Stimulated activated naive CD4-positive, alpha-beta T cell (primary cell): ENCODE measurements around the gene TENT5A.
A peak's percentile ranks its signal among the peaks of the same experiment; 100 is the strongest.

Experiments used
- DNase-seq, 6 experiments: peaks; one replicate each; lab custom pipeline; 2025; lab: John Stamatoyannopoulos, UW

TENT5A gene

DNA sequence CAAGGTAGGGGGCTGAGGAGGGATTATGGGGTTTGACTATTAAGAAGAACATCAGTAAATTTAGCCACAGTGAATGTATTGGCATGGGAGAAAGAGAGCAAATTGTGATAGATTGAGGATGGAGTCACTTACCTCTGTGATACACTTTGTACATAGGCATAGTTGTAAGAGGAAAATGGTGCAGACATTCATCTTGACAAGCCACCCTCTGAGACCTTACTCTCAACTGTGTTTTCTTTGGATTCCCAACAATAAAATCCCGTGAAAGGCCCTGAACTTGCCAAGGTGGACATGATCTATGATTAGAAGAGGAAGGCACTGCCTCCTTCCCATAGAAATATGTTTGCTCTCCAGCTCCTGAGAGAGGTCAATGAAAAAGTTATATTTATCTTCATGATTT lies 18.6 kb upstream of the TENT5A start:
- no peak for DNase-seq

DNA sequence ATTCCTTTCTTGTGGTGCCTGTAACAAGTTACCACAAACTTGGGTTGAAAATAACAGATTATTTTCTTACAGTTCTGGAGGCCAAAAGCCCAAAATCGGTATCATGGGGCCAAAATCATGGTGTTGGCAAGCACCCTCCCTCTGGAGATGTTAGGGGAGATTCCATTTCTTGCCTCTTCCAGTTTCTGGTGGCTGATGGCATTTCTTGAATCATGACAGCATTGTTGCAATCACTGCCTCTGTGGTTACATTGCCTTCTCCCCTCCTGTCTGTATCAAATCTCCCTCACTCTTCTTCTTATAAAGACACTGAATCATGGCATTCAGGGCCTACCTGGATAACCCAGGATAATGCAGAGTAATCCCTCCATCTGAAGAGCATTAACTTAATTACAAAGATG lies 17.9 kb upstream of the TENT5A start:
- DNase-seq = no peak

DNA sequence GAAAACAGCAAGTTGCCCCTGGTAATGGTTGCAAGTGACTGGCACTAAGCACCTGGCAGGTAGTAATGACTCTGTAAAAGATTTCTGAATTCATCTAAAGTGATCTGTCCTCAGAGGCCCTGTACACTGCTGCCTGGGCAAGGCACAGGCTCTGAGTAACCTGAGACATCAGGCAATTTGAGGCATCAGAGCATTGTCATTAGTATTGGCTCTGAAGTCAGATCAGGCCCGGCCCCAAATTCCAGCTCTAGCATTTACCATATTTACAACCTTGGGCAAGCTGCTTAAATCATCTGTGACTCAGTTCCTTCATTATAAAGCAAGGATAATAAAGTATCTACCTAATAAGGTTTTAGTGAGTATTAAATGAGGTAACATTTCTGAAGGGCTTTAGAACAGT lies 17.3 kb upstream of the TENT5A start:
- DNase-seq = no peak

GRCh38 chr6:81768150-81768942 lies 15.9 kb upstream of the TENT5A start:
- no peak for DNase-seq

GRCh38 chr6:81767163-81767891 lies 14.8 kb upstream of the TENT5A start:
- no peak for DNase-seq

GRCh38 chr6:81766482-81767069 lies 14.1 kb upstream of the TENT5A start:
- DNase-seq = no peak

GRCh38 chr6:81764531-81764930 lies 12.1 kb upstream of the TENT5A start:
- no peak for DNase-seq

GRCh38 chr6:81763968-81764367 lies 11.5 kb upstream of the TENT5A start:
- DNase-seq = no peak

GRCh38 chr6:81763051-81763450 lies 10.6 kb upstream of the TENT5A start:
- no peak for DNase-seq

DNA sequence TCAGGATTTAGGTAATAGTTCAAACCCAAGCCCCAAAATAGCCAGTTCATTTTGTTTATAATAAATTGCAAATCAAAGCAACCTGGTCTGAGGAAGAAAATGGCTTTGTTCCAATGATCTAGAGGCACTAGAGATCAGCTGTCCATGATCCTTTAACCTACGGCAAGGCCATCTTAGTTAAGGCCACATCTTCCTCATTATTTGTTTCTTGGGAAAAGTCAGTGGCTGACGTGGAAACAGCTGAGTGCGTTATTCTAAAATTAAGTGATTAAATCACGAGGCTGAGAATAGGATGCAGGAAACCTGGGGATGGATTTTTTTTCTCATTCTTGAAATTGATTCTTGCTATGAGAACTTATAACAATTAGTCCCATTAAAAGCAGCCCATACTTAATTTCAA lies 10.1 kb upstream of the TENT5A start:
- no peak for DNase-seq

DNA sequence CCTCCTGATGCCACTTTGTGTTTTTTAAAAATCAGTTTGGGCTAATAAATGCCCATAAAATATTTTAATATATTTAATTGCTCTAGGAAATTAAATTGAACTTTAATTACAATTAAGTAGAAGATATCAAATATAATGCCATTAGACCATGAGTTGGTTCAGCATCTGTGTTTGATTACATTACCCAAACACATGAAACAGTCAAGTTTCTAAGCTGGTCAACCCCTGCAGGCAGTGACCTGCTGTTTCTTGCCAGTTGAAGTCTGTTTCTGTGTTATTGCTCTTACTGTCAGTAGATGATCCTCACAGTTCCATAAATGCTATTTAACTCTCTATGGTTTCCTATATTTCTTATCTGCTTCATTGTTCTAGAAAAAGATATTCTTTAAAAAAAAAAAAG lies 9.7 kb upstream of the TENT5A start:
- no peak for DNase-seq

DNA sequence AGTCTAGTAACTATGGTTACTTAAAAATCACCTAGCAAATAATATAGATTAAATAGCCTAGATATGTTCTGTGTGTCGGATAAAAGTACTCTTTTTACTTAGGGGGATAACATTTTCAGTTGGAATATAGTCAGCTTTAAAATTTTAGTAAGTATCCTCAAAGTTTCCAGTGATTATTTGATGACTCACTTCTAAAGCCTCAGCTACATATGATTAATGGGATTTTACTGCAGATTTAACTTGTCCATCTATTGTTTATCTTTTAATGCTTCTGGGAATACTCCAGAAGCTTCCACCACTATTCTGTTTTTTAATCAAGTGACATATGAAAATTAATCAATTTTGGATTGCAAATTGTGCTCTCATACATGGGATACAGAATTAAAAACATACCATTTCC lies 8.7 kb upstream of the TENT5A start:
- DNase-seq = no peak

- DNase-seq = no peak
Observed at GRCh38 chr6:81759782-81760181, 7.3 kb upstream of the TENT5A start.

- DNase-seq = no peak
Observed at GRCh38 chr6:81758221-81758620, 5.7 kb upstream of the TENT5A start.

- DNase-seq = no peak
Observed at GRCh38 chr6:81756690-81757089, 4.2 kb upstream of the TENT5A start.

DNA sequence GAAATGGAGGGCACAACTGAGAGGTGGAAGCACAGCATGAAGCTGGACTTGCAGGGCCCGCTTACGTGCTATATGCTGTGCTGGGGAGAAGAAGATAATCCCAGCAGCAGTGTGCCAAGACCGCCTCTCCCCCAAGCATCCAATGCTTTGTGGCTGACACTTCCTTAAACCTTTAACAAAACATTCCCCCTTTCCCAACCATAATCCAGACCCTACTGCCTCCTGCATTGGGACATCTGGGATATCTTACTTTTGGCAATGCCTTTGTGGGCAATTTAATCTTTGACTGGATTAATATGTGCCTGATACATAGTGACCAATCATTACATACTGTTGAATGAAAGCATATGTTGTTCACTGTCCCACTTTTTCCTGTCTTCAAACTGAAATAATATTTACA lies 3.1 kb upstream of the TENT5A start:
- DNase-seq = no peak

DNA sequence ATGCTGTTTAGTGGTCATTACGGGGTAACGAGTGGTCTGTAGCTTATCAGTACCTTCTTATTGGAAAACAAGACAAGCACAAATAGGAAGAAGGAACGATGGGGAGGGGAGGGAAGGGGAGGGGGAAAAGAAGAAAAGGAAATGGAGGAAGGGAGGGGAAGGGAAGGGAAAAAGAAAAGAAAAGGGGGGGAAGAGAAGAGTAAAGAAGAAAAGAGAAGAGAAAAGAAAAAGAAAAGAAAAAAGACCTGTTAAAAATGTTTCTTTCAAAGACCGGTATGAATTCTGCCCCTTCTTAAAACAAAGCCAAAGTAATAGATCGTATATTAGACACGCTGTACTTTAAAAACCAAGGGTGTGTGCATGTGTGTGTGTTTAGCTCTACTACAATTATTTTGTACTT lies 2.4 kb upstream of the TENT5A start:
- DNase-seq = no peak

DNA sequence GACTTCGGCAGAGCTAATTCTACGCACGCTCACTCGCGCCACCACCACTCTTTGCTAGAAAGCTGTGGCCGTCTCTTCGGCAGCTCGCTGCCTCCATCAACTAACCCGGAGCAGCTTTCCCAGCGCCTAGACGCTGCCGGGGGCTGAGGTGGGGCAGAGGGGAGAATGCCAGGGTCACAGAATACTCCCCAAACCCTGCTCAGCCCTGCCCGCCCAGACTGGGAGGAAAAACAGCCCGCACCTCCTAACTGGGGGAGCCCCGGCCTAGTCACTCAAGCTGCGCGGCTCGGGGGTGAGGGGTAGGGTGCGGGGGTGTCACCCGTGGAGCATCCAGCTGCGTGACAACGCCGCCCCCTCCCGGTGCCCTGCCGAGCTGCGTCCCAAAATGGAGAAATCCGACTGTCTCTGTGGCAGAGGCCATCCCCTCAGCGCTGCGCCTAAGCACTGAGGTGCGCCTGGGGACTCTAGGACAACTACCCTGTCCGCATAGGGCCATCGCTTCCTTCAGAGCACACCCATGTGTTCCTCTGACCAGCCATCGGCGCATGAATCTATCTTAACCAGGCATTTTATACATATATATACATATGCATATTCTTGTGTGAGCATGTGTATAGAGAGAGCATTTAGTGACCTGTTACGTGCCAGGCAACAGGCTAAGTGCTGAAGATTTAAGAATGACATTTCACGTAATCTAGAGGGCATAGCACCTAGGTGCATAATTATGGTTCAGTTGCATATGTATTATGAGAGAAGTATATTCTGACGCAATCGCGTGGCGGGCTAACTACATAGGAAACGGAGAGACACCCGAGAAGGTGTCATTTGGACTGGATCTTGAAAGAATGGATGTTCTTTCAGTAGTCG lies 1.5 kb upstream of the TENT5A start:
- DNase-seq = peak; percentile 81 to 92 (median 86)

- DNase-seq = peak; percentile 53 to 79 (median 68)
Observed at GRCh38 chr6:81752921-81753710, 635 bp upstream of the TENT5A start.

- DNase-seq = peak in 5 of 6 experiments; percentile 9 to 59 (median 41)
Observed at GRCh38 chr6:81751388-81752083, 945 bp downstream of the TENT5A start.
